Right forelimb (tissue), 1 donor: ENCODE results near the gene EXOC7.
A peak's percentile ranks its signal among the peaks of the same experiment; 100 is the strongest.
"Not testable (repeated sequence)": the region's sequence is repeated elsewhere in the genome, so short reads cannot be mapped to it uniquely, and the experiment has no call there.

ENCODE experiments used
- DNase-seq: peaks from one replicate; pipeline ENCODE4 v3.0.0-alpha.2; 2018

Gene EXOC7

DNA sequence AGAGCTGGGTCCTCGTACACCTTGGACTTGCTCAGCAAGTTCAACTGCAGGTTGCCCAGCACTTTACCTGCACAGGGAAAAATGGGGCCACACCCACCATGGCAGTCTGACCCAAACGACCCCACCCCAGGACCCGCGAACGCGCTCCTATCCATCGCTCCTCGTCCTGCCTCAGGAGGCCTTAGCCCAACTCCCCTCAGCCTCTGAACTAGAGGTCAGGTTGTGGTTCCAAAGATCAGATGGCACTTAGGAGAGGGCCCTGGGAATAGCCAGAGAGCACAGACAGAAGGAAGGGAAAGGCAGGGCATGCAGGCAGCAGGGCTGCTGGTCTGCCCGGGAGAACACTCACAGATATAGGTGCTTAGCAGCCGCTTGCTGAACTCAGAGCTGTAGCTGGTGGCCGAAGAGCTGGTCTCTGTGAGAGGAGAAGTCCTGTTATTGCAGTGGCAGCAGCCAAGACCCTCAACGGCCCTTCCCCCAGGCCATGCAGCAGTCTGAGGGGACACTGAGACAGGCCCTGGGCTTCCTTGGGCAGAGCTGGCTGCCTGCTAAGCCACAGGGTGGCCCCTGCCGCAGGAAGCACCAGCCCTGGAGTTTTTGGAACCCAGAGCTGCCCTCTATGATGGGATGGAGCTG lies 17.7 kb downstream of the EXOC7 start:
- DNase-seq, result no peak

DNA sequence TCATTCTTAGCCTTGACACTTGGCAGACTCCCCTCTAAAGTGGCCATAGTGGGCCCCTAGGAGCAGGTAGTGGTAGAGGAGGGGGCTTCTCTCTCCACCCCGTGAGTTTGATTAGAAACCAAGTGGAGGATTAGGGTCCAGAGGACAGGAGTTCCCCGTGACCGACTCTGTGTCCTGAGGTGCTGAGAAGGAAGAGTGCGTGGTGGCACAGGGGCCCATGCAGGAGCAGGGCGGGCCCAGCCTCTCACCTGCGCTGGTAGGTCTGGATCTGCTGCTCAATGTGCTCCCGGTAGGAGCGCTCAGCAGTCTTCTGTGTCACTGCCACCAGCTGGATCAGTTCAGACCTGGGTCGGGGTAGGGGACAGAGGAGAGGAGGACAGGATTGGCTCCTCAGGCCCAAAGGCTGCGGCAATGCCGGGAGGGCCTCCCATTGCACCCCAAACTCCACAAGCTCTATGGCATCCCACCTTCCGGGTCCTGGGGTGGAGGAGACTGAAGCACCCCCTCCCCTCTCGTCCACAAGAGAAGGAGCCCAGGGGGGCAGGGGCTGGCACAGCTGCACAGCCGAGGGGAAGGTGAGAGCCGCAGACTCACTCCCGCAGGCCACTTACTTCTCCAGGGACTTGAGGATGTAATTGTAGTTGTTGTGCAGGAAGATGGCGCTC lies 18.4 kb downstream of the EXOC7 start:
- DNase-seq, result no peak

DNA sequence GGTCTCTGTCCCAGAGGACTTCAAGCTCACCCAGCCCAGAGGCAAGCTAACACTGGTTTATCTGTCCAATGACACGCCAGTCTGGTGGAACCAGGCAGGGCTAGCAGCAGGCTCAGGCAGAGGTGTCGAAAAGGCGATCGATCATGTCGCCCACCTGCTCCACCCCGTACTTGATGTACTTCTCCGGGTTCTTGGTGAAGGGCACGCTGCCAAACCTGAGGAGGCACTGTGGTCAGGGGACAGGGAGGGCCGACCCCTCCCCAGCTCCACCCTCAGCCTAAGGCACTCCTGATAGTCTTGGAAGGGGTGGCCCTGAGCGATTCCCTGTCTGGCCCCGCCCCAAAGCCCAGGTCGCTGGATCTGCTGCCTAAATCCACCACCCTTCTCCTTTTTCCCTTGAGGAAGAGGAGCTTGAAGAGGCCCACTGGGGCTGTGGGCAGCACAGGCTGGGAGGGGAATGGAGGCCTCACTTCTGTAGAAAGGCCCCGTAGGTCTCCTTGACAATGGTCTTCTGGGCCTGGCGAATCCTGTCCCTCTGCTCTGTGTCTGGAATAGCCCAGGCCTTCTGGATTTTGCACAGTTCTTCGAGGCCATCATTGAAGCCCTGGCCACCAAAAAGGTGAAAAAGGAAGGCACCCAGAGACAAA lies 19.9 kb downstream of the EXOC7 start:
- DNase-seq, result peak; percentile 40

DNA sequence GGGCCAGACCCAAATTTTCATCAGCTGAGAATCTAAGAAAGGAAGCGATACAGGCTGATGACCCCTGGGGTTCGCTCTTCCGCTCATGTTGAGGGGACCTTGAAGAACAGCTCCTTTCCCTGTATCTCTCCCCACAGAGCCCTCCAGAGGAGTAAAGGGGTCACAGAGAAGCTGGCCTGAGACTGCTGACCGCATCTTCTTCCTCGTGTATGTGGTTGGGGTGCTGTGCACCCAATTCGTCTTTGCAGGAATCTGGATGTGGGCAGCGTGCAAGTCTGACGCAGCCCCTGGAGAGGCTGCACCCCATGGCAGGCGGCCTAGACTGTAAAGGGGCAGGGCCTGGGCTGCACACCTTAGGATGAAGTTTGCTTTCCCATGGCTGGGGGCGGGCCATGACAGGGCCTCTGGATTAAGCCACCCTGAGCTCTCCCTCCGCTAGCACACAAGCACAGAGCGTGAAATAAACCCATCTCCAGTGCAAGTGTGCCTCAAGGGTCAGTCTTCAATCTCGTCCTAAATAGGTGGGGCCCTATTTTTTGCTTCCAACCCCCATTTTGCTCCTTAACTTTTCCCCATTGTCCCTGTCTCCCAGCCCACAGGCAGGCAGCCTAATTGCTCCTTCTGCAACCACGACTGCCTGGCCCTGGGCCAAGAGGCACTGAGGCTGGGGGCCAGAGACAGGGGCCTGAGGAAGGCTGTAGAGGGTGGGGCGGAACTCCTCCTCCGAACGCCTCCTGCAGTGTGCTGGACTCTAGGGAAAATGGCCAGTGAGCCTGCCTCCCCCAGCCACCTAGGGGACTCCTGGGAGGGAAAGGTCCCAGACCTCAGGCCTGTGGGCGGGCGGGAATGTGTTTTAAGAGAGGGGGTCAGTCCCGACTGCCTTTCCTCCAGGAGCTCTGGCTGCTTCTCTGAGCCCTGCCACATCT lies 21.0 kb downstream of the EXOC7 start:
- DNase-seq, result peak; percentile 55

DNA sequence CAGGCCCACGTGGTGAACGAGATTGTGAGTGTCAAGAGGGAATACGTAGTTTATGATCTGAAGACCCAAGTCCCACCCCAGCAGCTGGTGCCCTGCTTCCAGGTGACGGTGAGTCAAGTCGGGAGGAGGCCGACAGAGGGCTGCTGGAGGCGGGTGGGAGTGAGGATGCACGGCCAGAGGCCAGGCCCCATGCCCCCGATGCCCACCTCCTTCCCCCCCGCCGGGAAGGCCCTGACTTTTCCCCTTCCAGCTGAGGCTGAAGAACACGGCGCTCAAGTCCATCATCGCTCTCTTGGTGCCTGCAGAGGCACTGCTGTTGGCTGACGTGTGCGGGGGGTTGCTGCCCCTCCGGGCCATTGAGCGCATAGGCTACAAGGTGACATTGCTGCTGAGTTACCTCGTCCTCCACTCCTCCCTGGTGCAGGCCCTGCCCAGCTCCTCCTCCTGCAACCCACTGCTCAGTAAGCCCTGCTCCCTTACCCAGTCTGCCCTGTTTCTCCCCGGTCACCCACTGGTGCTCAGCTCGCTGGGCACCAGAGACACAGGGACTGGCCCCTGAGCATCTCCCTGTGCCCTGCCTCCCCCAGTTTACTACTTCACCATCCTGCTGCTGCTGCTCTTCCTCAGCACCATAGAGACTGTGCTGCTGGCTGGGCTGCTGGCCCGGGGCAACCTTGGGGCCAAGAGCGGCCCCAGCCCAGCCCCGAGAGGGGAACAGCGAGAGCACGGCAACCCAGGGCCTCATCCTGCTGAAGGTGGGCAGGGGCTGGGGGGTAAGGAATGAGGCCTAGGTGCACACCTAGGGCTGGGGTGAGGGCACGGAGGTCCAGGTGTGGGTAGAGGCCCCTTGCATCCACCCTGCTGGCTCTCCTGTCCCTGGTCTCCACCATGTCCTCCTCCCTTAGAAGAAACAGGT lies 22.0 kb downstream of the EXOC7 start:
- DNase-seq, result no peak

DNA sequence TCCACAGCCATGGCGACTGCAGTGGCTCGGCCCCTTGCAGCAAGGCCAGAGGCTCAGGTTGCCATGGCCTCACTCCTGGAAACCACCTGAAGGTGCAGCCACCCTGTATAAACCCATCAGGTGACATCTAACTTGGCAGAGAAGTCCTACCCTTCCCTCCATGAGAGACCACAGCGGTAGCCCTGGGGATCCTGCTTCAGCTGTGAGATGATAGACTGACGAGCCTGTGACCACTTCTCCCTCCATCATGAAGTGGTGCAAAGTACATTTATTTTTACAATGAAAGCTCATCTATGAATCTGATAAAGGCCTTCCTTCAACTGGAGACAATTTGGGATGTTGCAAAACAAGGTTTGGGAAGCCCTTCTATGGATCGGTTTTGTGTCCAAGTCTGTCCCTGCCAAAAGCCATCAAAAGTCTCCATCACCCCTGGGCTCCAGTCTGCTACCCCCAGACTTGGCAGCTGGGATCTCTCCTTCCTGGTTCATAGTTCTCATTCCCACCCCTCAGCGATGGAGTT lies 22.8 kb downstream of the EXOC7 start:
- no peak for DNase-seq

DNA sequence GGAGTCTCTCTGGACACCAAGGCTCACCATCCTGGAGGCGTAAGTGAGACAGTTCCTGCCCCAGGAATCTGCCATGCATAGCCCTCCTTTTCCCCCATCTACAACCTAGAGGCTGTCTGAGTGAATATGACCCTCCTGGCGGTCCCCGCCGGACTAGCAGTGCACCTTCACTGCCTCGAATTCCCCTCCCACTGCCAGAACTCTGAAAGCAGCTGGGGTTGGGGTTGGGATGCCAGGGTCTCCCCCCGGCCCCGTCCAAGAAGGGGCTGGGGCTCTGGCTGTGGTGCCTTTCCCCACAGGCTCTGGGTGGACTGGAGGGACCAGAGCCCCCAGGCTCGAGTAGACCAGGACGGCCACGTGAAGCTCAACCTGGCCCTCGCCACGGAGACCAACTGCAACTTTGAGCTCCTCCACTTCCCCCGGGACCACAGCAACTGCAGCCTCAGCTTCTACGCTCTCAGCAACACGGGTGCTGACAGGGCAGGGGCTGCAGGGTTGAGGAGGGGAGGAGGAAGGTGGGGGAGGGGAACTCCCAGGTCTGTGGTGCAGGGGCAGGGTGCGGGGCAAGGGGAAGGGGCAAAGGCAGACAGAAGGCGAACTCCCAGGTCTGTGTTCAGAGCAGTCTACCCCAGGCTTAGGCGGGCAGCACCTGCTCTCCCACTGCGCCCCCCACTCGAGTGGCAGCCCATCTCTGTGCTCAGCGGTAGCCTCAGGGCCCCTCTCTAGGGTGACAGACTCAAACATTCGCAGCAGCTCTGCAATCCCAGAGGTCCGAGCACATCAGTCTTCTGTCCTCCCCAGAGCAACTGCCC lies 23.4 kb downstream of the EXOC7 start:
- no peak for DNase-seq

DNA sequence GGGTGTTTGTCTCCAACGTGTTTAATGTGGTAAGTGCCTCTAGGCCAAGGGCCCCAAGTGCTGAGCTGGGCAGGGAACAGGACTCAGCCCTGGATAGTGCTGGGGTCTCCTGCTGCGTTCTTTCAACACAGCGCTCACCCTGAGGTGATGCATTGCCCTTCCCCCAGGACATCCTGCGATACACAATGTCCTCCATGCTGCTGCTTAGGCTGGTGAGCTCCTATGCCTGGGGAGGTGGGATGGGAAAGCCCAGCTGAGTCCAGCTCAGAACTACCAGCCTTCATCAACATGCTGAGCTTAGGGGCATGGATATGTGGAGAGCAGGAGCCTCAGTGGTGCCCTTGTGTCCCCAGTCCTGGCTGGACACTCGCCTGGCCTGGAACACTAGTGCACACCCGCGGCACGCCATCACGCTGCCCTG lies 24.0 kb downstream of the EXOC7 start:
- DNase-seq, result no peak

DNA sequence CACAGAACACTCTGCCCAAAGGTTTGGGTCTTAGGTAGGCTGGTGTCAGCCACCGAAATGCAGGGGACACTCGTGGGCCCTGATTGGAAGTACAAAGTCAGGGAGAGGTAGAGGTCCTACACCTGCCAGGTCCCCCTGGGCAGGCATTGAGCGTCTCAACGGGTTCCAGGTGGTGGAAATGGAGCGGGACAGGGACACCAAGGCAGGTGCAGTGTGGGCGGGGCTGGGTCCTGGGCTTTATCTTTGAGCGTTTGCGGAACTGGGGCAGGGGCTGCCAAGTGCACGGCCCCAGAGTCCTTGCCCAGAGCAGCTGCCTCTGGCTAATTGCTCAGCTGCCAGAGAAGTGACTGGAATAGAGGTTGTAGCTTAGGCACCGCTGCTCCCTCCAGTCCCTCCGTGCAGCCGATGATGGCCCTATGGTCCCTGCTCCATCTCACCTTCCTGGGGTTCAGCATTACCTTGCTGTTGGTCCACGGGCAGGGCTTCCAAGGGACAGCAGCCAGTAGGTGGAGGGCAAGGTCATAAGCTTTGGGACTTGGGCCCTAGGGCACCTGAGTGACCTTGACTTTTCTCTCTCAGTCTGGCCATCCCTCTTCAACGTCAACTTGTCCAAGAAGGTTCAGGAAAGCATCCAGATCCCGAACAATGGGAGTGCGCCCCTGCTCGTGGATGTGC lies 24.6 kb downstream of the EXOC7 start, which contains the start of gene ZACN:
TSS of gene ZACN (plus strand) at position 323 of the 675 bp plus-strand sequence. CDS start at position 406, 83 bp downstream.
- DNase-seq, result no peak

DNA sequence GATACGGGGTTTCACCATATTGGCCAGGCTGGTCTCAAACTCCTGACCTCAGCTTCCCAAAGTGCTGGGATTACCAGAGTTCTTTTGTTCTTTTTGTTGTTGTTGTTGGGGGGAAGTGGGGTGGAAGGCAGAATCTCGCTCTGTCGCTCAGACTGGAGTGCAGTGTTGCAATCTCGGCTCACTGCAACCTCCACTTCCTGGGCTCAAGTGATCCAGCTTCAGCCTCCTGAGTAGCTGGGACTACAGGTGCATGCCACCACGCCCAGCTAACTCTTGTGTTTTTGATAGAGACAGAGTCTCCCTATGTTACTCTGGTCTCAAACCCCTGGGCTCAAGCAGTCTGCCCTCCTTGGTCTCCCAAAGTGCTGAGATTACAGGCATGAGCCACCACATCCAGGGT lies 25.2 kb downstream of the EXOC7 start:
- DNase-seq, result not testable (repeated sequence)

DNA sequence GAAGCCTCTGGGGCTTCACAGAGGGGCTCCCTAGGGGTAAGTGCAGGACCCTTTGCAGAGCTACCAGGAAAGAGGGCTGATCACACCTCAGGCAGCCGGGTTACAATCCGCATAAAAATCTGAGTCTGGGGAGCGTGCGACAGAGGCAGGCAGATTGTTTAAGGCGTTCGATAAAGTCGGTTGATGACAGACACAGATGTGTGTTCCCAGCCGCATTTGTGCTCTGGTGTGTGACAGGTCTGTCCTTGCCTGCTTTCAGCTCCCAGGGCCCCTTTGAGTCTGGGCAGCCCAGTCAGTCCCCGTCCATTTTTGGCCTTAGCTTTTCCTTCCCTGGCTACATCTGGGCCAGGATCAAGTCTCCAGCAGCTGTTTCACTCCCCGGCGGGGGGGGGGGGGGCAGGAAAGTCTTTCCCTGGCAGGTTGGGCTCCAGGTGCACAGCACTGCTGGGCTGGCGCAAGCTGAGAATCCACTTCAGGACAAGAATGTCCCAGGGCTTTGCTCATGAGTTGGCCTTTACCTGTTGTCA lies 25.9 kb downstream of the EXOC7 start:
- no peak for DNase-seq

DNA sequence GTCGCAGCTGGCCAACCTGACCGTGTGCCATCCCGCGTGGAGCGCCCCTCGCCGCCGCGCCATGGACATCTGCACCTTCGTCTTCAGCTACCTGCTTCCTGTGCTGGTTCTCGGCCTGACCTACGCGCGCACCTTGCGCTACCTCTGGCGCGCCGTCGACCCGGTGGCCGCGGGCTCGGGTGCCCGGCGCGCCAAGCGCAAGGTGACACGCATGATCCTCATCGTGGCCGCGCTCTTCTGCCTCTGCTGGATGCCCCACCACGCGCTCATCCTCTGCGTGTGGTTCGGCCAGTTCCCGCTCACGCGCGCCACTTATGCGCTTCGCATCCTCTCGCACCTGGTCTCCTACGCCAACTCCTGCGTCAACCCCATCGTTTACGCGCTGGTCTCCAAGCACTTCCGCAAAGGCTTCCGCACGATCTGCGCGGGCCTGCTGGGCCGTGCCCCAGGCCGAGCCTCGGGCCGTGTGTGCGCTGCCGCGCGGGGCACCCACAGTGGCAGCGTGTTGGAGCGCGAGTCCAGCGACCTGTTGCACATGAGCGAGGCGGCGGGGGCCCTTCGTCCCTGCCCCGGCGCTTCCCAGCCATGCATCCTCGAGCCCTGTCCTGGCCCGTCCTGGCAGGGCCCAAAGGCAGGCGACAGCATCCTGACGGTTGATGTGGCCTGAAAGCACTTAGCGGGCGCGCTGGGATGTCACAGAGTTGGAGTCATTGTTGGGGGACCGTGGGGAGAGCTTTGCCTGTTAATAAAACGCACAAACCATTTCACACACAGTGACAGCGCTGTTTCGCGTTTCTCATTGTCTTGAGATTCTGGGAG lies 26.6 kb downstream of the EXOC7 start:
- DNase-seq, result no peak

DNA sequence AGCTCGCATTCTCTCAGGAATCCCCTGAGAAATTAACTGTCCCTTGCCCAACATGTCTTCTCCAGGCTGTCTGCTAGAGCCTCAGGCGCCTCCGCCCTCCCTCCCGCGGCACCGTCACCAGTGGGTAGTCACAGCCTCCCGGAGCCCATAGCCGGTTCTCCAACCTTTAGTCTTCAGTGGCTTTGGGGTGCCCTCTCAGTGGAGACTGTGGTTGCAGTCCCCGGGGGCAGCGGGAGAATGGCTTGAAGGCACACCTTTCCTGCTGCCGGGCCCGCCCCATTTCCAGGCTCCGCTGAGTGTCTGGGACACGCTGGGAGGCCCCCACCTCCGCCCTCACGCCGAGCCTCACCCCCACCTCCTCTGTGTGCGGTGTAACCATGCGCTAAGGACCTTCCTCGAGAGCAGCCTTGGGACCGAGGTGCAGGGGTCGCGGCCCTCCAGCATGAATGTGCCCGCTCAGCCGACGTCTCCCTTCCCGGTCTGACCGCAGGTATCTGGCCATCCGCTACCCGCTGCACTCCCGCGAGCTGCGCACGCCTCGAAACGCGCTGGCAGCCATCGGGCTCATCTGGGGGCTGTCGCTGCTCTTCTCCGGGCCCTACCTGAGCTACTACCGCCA lies 27.3 kb downstream of the EXOC7 start:
- DNase-seq, result no peak

DNA sequence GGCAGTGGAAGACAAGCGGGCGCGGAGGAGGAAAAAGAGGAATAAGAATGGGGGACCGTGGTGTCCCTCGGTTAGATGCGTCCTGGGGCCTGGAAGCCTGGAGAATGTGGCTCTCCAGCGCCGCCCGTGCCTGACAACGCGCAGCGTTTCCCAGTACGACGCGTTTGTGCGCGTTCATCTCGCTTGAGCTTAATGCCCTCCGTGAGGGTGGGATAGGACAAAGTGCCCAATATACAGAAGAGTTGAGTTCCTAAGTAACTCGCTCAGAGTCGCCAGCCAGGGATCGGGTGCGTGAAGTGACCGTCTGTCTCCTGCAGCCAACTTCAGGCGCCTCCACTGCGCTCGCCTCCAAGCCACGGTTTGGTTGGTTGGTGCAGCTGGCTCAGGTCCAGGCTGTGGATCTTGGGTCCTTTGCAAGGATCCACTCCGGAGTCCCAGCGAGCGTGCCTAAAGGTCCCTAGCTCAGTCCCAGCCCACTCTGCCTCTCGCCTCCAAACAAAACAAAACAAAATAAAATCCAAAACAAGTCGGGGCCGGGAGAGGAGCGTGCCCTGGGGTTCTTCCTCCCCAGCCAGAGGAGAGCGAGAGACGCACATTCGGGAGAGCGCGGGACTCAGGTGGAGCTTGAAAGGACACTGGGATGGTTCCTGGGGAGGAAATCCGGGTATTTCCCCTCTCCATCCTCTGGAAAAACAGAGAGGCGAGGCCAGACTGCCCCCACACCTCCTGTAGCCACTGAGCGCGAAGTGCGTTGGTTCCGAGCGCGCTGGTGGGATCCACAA lies 28.0 kb downstream of the EXOC7 start:
- DNase-seq, result no peak

DNA sequence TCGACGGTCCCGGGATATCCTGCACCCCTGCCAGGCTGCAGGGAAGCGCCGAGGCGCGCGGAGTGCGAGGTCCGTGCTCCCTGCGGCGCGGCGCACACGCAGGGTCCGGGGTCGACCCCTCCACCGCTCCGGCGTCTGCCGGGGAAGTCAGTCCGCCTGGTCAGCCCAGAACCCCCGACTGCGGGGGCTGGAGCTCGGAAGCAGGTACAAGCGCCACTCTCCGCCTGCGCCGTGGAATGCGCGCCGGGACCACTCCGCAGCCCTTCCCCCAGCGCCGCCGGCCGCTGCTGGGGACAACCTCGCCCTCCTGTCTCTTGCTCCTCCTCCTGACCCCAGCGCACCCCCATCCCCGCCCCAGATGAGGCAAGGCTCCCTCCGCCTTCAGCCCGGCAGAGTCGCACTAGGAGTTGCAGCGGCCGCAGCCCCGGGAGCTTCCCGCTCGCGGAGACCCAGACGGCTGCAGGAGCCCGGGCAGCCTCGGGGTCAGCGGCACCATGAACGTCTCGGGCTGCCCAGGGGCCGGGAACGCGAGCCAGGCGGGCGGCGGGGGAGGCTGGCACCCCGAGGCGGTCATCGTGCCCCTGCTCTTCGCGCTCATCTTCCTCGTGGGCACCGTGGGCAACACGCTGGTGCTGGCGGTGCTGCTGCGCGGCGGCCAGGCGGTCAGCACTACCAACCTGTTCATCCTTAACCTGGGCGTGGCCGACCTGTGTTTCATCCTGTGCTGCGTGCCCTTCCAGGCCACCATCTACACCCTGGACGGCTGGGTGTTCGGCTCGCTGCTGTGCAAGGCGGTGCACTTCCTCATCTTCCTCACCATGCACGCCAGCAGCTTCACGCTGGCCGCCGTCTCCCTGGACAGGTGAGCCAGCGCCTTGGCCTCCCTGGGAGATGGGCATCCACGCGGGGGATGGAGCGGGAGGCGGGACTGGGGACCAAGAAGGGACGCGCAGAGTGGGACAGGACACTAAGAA lies 28.9 kb downstream of the EXOC7 start, which contains the start of gene GALR2:
TSS of gene GALR2 (plus strand) at position 392 of the 974 bp plus-strand sequence. CDS start at position 495, 103 bp downstream.
- DNase-seq, result no peak

DNA sequence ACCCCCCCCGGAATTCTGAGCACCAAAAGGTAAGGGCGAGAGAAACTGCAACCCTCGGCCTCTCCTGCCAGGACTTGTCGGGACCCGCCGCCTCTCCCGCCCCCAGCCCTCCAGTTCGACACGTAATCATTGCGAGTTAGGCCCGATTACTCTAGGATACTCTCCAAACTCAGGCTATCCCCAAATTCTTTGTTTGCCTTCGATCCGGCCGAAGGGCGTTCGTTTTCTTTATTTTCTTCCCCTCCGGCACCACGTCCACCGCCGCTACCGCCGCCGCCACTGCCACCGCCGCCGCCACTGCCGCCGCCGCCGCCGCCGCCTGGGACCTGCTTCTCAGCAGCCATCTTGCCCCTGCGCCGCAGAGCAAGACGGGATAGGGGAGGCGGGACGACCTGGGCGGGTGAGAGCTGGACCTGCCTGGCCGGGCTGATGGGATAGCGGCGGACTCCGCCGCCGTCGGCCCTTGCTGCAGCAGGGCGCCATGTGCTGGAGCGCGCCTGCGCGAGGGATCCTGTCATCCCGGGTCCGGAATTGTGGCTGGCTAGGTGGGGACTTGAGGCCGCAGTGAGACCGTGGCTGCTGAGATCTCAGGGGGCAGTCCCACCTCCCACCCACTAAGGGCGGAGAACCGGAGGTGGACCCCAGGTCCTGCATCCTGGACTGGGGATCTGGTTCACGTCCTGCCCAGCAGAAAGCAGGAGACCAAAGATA lies 31.3 kb downstream of the EXOC7 start, which contains the start of gene SRP68:
TSS of gene SRP68 (minus strand) at position 370 of the 711 bp plus-strand sequence. CDS start at position 344, 26 bp downstream.
- peak; percentile 93 for DNase-seq
